HepG2 (cell line): ENCODE measurements around the gene CTRB2. TPM values are rescaled to one million over a fixed set of nuclear protein-coding genes. Genes with fewer than 3 reads are reported as not detected.

ENCODE experiments used
- ATAC-seq: fragments of 200-7000 bp; cut with Tn5 transposase; 3 replicates; pipeline ENCODE4 v1.9.1; 2020; ENCODE audit warnings: mild to moderate bottlenecking, moderate library complexity
- BruUV-seq: library from RNA; stranded (reverse); fragments of 400-500 nt; replicated peaks from 2 replicates; lab custom pipeline; 2021; lab: Mats Ljungman, UMichigan
- CTCF ChIA-PET: fragments of 300-600 bp; formaldehyde crosslinking; extraction: SDS; loops from one replicate; lab custom pipeline; 2021; ENCODE audit warnings: low total read pairs, inconsistent platforms, low intra/inter-chr PET ratio; lab: Yijun Ruan, JAX
- POLR2A ChIA-PET: fragments of 350-600 bp; sonication (Branson Sonifier 250); formaldehyde crosslinking; loops from one replicate; lab custom pipeline; 2020; ENCODE audit warnings: antibody characterized with exemption, inconsistent platforms; lab: Yijun Ruan, JAX
- DNase-seq: peaks from one replicate; pipeline ENCODE4 v3.0.0-alpha.2; 2015; ENCODE audit warnings: low spot score
- FAIRE-seq: peaks from 3 replicates; lab custom pipeline; 2011; peaks lifted over from hg19 to GRCh38; lab: Jason Lieb, UNC
- H2AFZ ChIP-seq: one replicate; pipeline ENCODE4 v1.6.1; 2011; ENCODE audit warnings: low read length, inconsistent platforms
- H3K27ac ChIP-seq: fragments of 300-600 bp; 3 replicates; pipeline ENCODE4 v1.8.0; 2011; ENCODE audit warnings: mixed run types, mild to moderate bottlenecking, mixed read lengths, low read length, inconsistent platforms; ENCODE audit not compliant: insufficient read depth; ENCODE audit errors: extremely low read length
- H3K27me3 ChIP-seq, 2 experiments: fragments of 200-600 bp in 1 of 2; 2 replicates in 1 of 2; 3 replicates in 1 of 2; pipeline versions ENCODE4 v1.6.0 to v1.8.0; 2011; ENCODE audit warnings: low read length in 2 of 2, mild to moderate bottlenecking in 2 of 2, moderate library complexity in 2 of 2, inconsistent platforms in 1 of 2; ENCODE audit not compliant: insufficient read depth in 2 of 2, control insufficient read depth in 1 of 2
- H3K36me3 ChIP-seq, 2 experiments: fragments of 200-600 bp in 1 of 2; replicated peaks in 1 of 2; 2 replicates in 1 of 2; 3 replicates in 1 of 2; pipeline versions ENCODE4 v1.5.1 to v1.8.0; 2011; ENCODE audit warnings: low read length in 2 of 2, inconsistent platforms in 1 of 2; ENCODE audit not compliant: insufficient read depth in 2 of 2, control insufficient read depth in 1 of 2
- H3K4me1 ChIP-seq: 2 replicates; pipeline ENCODE4 v1.5.1; 2012; ENCODE audit warnings: low read length, inconsistent platforms; ENCODE audit not compliant: insufficient read depth
- H3K4me2 ChIP-seq: 2 replicates; pipeline ENCODE4 v1.6.0; 2011; ENCODE audit warnings: low read depth, low read length, inconsistent platforms
- H3K4me3 ChIP-seq, 3 experiments: fragments of 200-600 bp in 1 of 3; sonication (generic), shearing (Covaris generic) in 1 of 3; replicated peaks in 1 of 3; 2 replicates each; pipeline ENCODE4 v1.5.1; 2011 to 2016; ENCODE audit warnings: low read length in 3 of 3, inconsistent platforms in 2 of 3, low read depth in 2 of 3, mild to moderate bottlenecking in 2 of 3, control low read depth in 1 of 3, mixed read lengths in 1 of 3; ENCODE audit not compliant: insufficient read depth in 1 of 3
- H3K79me2 ChIP-seq: one replicate; pipeline ENCODE4 v1.6.1; 2011; ENCODE audit warnings: low read length, inconsistent platforms; ENCODE audit not compliant: insufficient read depth
- H3K9ac ChIP-seq: 2 replicates; pipeline ENCODE4 v1.6.0; 2011; ENCODE audit warnings: mild to moderate bottlenecking, low read depth, low read length, inconsistent platforms; ENCODE audit not compliant: insufficient read depth
- H3K9me3 ChIP-seq: 2 replicates; pipeline ENCODE4 v1.5.1; 2012; ENCODE audit warnings: mild to moderate bottlenecking, low read length
- H4K20me1 ChIP-seq: 2 replicates; pipeline ENCODE4 v1.6.0; 2011; ENCODE audit warnings: inconsistent platforms, mild to moderate bottlenecking, low read length, moderate library complexity; ENCODE audit not compliant: insufficient read depth
- HES4 ChIP-seq: sonication (generic); formaldehyde crosslinking; IDR thresholded peaks from 2 replicates; pipeline ENCODE4 v1.9.0; 2021; ENCODE audit warnings: mild to moderate bottlenecking, missing genetic modification reagents, borderline replicate concordance
- HOXA3 ChIP-seq: sonication (generic); formaldehyde crosslinking; IDR thresholded peaks from 2 replicates; pipeline ENCODE4 v1.5.0; 2020; ENCODE audit warnings: missing genetic modification reagents
- LCORL ChIP-seq, 2 experiments: fragments of 450-650 bp in 1 of 2; sonication (generic) in 1 of 2; formaldehyde crosslinking in 1 of 2; IDR thresholded peaks; 2 replicates each; pipeline versions ENCODE4 v1.5.0 to v1.6.1; 2017 to 2020; ENCODE audit warnings: antibody characterized with exemption in 1 of 2, missing genetic modification reagents in 1 of 2
- NCOA5 ChIP-seq: sonication (generic); formaldehyde crosslinking; IDR thresholded peaks from 2 replicates; pipeline ENCODE4 v1.4.0; 2020; ENCODE audit warnings: missing genetic modification reagents
- NFIC ChIP-seq: IDR thresholded peaks from 2 replicates; pipeline ENCODE4 v1.6.1; 2012; ENCODE audit warnings: mild to moderate bottlenecking, low read length, inconsistent platforms
- POLR2G ChIP-seq: fragments of 200-400 bp; formaldehyde crosslinking; IDR thresholded peaks from 2 replicates; pipeline ENCODE4 v1.6.1; 2018; ENCODE audit warnings: mild to moderate bottlenecking, low read depth, low read length, moderate library complexity
- SMARCC2 ChIP-seq: fragments of 450-650 bp; IDR thresholded peaks from 2 replicates; pipeline ENCODE4 v1.6.1; 2017; ENCODE audit warnings: antibody characterized with exemption, mild to moderate bottlenecking
- SRSF4 ChIP-seq: fragments of 200-400 bp; formaldehyde crosslinking; IDR thresholded peaks from one replicate; pipeline ENCODE4 v1.6.1; 2018; ENCODE audit warnings: mild to moderate bottlenecking, low read depth, low read length, moderate library complexity; ENCODE audit not compliant: poor library complexity, severe bottlenecking
- ZBTB38 ChIP-seq: sonication (generic); formaldehyde crosslinking; IDR thresholded peaks from 2 replicates; pipeline ENCODE4 v1.5.1; 2020; ENCODE audit warnings: mild to moderate bottlenecking, missing genetic modification reagents
- ZNF30 ChIP-seq: sonication (generic); formaldehyde crosslinking; IDR thresholded peaks from 2 replicates; pipeline ENCODE4 v1.5.0; 2020; ENCODE audit warnings: mild to moderate bottlenecking, missing genetic modification reagents
- WGBS: methylation state at CpG from one replicate; pipeline ENCODE4 v1.1.6; 2017; ENCODE audit warnings: low lambda C conversion rate; 5-methylcytosine and 5-hydroxymethylcytosine counted together
- in situ Hi-C: cut with HindIII; loops from 2 replicates; pipeline ENCODE4 v1.10.0; 2017; ENCODE audit warnings: low pct_unique_long_range_greater_than_20kb; ENCODE audit not compliant: extremely low pct_ligation_motif_present
- intact Hi-C: fragments of 100-400 bp; cut with micrococcal nuclease; formaldehyde crosslinking; loops from one replicate; pipeline ENCODE4 v1.10.0; 2022; ENCODE audit not compliant: unreplicated experiment
- polyA plus RNA-seq, 8 experiments: library from polyadenylated mRNA; depleted of rRNA in 3 of 8; stranded (reverse) in 7 of 8; unstranded in 1 of 8; fragments of >200 nt; fragmentation: Illumina TruSeq in 4 of 8; extraction: Trizol in 4 of 8; gene quantifications; 2 replicates each; pipeline versions ENCODE4 v1.2.1 to v1.2.3, GENCODE V29; 2011 to 2016; ENCODE audit warnings: low read depth in 4 of 8, missing spikeins in 1 of 8, mixed read lengths in 1 of 8; ENCODE audit not compliant: insufficient read depth in 1 of 8
- total RNA-seq, 5 experiments: library from RNA; depleted of rRNA; stranded (reverse); fragments of >200 nt; fragmentation: Illumina TruSeq; extraction: Trizol; gene quantifications; 2 replicates each; pipeline ENCODE4 v1.2.3, GENCODE V29; 2016; ENCODE audit warnings: low read depth in 1 of 5
- TF ChIP-seq, protein P1 (sequence below): sonication (generic); formaldehyde crosslinking; IDR thresholded peaks from 2 replicates; pipeline ENCODE4 v1.4.0; 2020; ENCODE audit warnings: missing genetic modification reagents
- TF ChIP-seq, protein P2 (sequence below): sonication (generic); formaldehyde crosslinking; IDR thresholded peaks from 2 replicates; pipeline ENCODE4 v1.5.0; 2020; ENCODE audit warnings: mild to moderate bottlenecking, low read depth, missing genetic modification reagents, borderline replicate concordance
- TF ChIP-seq, protein P3 (sequence below): sonication (generic); formaldehyde crosslinking; IDR thresholded peaks from 2 replicates; pipeline ENCODE4 v1.4.0; 2020; ENCODE audit warnings: mild to moderate bottlenecking, low read depth, missing genetic modification reagents
- TF ChIP-seq, protein P4 (sequence below): sonication (generic); formaldehyde crosslinking; IDR thresholded peaks from 2 replicates; pipeline ENCODE4 v1.5.0; 2020; ENCODE audit warnings: mild to moderate bottlenecking, missing genetic modification reagents, moderate library complexity

Gene CTRB2
- total and polyA plus RNA-seq, 2 of the 13 experiments (the other 11 are each of a cell fraction or from before 2014, with no cell fraction given), result 0.13 TPM; not detected in 1

DNA sequence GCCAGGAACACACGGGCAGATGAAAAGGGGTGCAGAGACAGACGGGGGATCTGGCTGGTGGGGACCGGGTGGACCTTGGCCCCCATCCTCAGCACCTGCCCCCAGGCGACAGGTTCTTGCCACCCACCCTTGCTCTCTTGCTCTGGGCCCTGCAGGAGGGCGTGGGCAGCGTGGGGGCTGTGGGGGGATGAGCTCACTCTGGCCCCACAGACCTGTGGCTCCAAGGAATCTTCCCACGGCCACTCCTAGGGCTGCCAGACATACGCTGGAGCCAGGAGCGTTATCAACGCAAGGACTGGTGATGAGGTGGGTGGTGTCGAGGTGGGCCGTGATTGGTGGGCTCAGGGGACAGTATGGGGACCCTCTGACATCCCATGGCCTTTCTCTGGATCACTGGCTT is 18.1 kb upstream of the CTRB2 start (continued):
- TF ChIP-seq HES4 (no peak), NCOA5 (CRISPR knock-in tag) (no peak)
- TF ChIP-seq, protein P1, sequence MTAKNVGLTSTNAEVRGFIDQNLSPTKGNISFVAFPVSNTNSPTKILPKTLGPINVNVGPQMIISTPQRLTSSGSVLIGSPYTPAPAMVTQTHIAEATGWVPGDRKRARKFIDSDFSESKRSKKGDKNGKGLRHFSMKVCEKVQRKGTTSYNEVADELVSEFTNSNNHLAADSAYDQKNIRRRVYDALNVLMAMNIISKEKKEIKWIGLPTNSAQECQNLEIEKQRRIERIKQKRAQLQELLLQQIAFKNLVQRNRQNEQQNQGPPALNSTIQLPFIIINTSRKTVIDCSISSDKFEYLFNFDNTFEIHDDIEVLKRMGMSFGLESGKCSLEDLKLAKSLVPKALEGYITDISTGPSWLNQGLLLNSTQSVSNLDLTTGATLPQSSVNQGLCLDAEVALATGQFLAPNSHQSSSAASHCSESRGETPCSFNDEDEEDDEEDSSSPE (CRISPR knock-in tag), result no peak

DNA sequence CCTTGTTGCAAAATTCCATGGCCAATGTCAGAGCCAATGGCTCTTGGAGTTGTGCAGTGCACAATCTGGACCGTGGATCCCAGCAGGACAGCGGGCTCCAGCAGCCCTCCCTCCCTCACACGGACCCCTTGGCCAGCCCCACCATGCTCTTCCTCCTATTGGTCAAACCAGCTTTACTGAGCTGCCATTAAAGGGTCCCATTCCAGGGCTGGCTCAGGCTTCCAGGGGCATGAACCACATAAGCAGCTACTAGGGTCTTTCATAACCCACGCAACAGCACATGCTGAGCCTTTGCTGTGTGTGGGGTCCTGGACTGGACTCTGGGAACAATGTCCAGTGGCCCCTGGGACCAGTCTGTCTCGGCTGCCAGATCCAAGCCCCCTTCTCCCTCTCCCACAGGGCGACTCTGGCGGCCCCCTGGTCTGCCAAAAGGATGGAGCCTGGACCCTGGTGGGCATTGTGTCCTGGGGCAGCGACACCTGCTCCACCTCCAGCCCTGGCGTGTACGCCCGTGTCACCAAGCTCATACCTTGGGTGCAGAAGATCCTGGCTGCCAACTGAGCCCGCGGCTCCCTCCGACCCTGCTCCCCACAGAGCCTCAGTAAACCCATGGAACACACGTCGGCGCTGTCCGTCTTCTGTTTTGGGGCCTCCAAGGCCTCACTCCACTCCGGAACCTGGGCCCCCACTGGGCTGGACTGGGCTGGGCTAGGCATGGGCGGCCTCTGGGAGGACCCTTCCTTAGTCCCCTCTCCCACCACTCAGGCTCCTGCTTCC is 17.5 kb upstream of the CTRB2 start:
- Histone ChIP-seq H3K4me1 (peaks cover 30% of the 10 kb centered on the region), H3K79me2 (no peaks in the 10 kb centered on the region), H3K27ac (no peak overlapping the region), H4K20me1 (no peaks in the 10 kb centered on the region), H3K9ac (no peak overlapping the region), H3K9me3 (no peaks in the 10 kb centered on the region), H2AFZ (no peak overlapping the region), H3K4me3 (no peak overlapping the region), H3K36me3 (peaks cover 1 to 7% of the 10 kb centered on the region in 2 experiments; a peak in 4 of 5 replicates), H3K27me3 (peaks cover 10 to 22% of the 10 kb centered on the region in 2 experiments), H3K4me2 (no peak overlapping the region)
- ChIA-PET POLR2A (no interaction called here), CTCF (no interaction called here)
- BruUV-seq, result no TSS peak
- intact Hi-C loops (loop anchor here (2.0 kb wide), 1 partner anchor 18 kb away; the partner anchor contains the start of gene CTRB2), in situ Hi-C loops (no loop called here)
- DNase-seq (no peak), ATAC-seq (peak; percentile 29), FAIRE-seq (no peak)
- TF ChIP-seq SMARCC2 (no peak), NFIC (no peak), ZBTB38 (CRISPR knock-in tag) (no peak), POLR2G (peak; percentile 12; the same call in 1 of the 2 replicates), SRSF4 (no peak), ZNF30 (CRISPR knock-in tag) (0 out of 2 replicates have a peak, but pooled peaks have one; percentile 33), HOXA3 (CRISPR knock-in tag) (no peak), LCORL (IDR thresholded peaks at IDR 0.05) (no peak), LCORL (CRISPR knock-in tag; IDR thresholded peaks at IDR 0.05) (no peak)
- TF ChIP-seq, protein P2, sequence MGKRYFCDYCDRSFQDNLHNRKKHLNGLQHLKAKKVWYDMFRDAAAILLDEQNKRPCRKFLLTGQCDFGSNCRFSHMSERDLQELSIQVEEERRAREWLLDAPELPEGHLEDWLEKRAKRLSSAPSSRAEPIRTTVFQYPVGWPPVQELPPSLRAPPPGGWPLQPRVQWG (CRISPR knock-in tag), result no peak
- TF ChIP-seq, protein P3, sequence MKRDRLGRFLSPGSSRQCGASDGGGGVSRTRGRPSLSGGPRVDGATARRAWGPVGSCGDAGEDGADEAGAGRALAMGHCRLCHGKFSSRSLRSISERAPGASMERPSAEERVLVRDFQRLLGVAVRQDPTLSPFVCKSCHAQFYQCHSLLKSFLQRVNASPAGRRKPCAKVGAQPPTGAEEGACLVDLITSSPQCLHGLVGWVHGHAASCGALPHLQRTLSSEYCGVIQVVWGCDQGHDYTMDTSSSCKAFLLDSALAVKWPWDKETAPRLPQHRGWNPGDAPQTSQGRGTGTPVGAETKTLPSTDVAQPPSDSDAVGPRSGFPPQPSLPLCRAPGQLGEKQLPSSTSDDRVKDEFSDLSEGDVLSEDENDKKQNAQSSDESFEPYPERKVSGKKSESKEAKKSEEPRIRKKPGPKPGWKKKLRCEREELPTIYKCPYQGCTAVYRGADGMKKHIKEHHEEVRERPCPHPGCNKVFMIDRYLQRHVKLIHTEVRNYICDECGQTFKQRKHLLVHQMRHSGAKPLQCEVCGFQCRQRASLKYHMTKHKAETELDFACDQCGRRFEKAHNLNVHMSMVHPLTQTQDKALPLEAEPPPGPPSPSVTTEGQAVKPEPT (CRISPR knock-in tag), result no peak
- TF ChIP-seq, protein P4, sequence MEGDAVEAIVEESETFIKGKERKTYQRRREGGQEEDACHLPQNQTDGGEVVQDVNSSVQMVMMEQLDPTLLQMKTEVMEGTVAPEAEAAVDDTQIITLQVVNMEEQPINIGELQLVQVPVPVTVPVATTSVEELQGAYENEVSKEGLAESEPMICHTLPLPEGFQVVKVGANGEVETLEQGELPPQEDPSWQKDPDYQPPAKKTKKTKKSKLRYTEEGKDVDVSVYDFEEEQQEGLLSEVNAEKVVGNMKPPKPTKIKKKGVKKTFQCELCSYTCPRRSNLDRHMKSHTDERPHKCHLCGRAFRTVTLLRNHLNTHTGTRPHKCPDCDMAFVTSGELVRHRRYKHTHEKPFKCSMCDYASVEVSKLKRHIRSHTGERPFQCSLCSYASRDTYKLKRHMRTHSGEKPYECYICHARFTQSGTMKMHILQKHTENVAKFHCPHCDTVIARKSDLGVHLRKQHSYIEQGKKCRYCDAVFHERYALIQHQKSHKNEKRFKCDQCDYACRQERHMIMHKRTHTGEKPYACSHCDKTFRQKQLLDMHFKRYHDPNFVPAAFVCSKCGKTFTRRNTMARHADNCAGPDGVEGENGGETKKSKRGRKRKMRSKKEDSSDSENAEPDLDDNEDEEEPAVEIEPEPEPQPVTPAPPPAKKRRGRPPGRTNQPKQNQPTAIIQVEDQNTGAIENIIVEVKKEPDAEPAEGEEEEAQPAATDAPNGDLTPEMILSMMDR (CRISPR knock-in tag), result peak; percentile 10; the same call in 1 of the 2 replicates
- WGBS, result 52% methylated on average over 17 of the region's 20 CpGs
